K562 (cell line): Measurements from ENCODE around the gene APBA2. TPM values are rescaled to one million over a fixed set of nuclear protein-coding genes. Genes with fewer than 3 reads are reported as not detected.

Experiments
- EWSR1 ChIP-seq: fragments of 450-650 bp; IDR thresholded peaks from 2 replicates; pipeline ENCODE4 v1.6.1; 2018; ENCODE audit warnings: borderline replicate concordance, mild to moderate bottlenecking, low read depth, moderate library complexity; ENCODE audit not compliant: partially characterized antibody
- FOSL1 ChIP-seq: fragments of 200-800 bp; sonication (Bioruptor generic); conservative IDR thresholded peaks from 2 replicates; pipeline ENCODE4 v1.6.1; 2016; ENCODE audit warnings: missing genetic modification characterization, missing compliant biosample characterization
- HDAC1 ChIP-seq, 2 experiments: fragments of 450-650 bp; IDR thresholded peaks; 2 replicates each; pipeline ENCODE4 v1.6.1; 2016 to 2017; ENCODE audit warnings: inconsistent platforms in 1 of 2, mild to moderate bottlenecking in 1 of 2, moderate library complexity in 1 of 2
- MCM2 ChIP-seq: fragments of 450-650 bp; IDR thresholded peaks from 2 replicates; pipeline ENCODE4 v1.6.1; 2017; ENCODE audit warnings: low read depth, mild to moderate bottlenecking
- MYNN ChIP-seq, 2 experiments: sonication (generic); formaldehyde crosslinking in 1 of 2; IDR thresholded peaks; 2 replicates each; pipeline versions ENCODE4 v1.5.0 to v1.6.1; 2016 to 2020; ENCODE audit warnings: antibody characterized with exemption in 1 of 2, missing genetic modification reagents in 1 of 2
- NR2C2 ChIP-seq, 2 experiments: fragments of 200-800 bp in 1 of 2; sonication (Bioruptor generic) in 1 of 2; sonication (generic) in 1 of 2; formaldehyde crosslinking in 1 of 2; IDR thresholded peaks; 2 replicates each; pipeline versions ENCODE4 v1.6.1 to v1.8.0; 2016 to 2022; ENCODE audit warnings: mild to moderate bottlenecking in 1 of 2, missing compliant biosample characterization in 1 of 2, missing genetic modification characterization in 1 of 2, missing genetic modification reagents in 1 of 2
- PCBP2 ChIP-seq: fragments of 200-400 bp; formaldehyde crosslinking; IDR thresholded peaks from 2 replicates; pipeline ENCODE4 v1.6.1; 2018; ENCODE audit warnings: low read length, low read depth, mild to moderate bottlenecking, moderate library complexity; ENCODE audit not compliant: poor library complexity, severe bottlenecking
- POLR2AphosphoS5 ChIP-seq: IDR thresholded peaks from 2 replicates; pipeline ENCODE4 v1.6.1; 2011; ENCODE audit warnings: mild to moderate bottlenecking, low read depth, low read length, moderate library complexity; ENCODE audit not compliant: control insufficient read depth, insufficient read depth
- SMARCA4 ChIP-seq: fragments of 450-650 bp; IDR thresholded peaks from 2 replicates; pipeline ENCODE4 v1.6.1; 2016
- XRCC3 ChIP-seq: fragments of 450-650 bp; IDR thresholded peaks from 2 replicates; pipeline ENCODE4 v1.6.1; 2017; ENCODE audit warnings: mild to moderate bottlenecking, moderate library complexity
- XRCC4 ChIP-seq: IDR thresholded peaks from one replicate; pipeline ENCODE4 v1.6.1; 2011; ENCODE audit not compliant: insufficient read depth, insufficient read length; ENCODE audit errors: extremely low read depth
- ZFP1 ChIP-seq: fragments of 450-650 bp; formaldehyde crosslinking; IDR thresholded peaks from 2 replicates; pipeline ENCODE4 v1.4.0; 2020; ENCODE audit warnings: mild to moderate bottlenecking, mixed read lengths
- ZNF146 ChIP-seq: IDR thresholded peaks from one replicate; pipeline ENCODE4 v1.6.1; 2018; ENCODE audit warnings: missing compliant biosample characterization; ENCODE audit not compliant: unreplicated experiment
- ZNF311 ChIP-seq: fragments of 250-450 bp; sonication (Bioruptor Pico); IDR thresholded peaks from 2 replicates; pipeline ENCODE4 v1.4.0; 2020; ENCODE audit warnings: mild to moderate bottlenecking, moderate library complexity
- ZNF707 ChIP-seq: fragments of 250-450 bp; sonication (Bioruptor Pico); conservative IDR thresholded peaks from 2 replicates; pipeline ENCODE4 v1.8.0; 2022; ENCODE audit warnings: inconsistent platforms, mild to moderate bottlenecking, moderate library complexity
- ZNF766 ChIP-seq: fragments of 200-800 bp; sonication (Bioruptor generic); conservative IDR thresholded peaks from 2 replicates; pipeline ENCODE4 v1.6.1; 2016; ENCODE audit warnings: missing genetic modification characterization, missing compliant biosample characterization
- polyA plus RNA-seq, 8 experiments: library from polyadenylated mRNA; depleted of rRNA in 4 of 8; stranded (reverse) in 5 of 8; unstranded in 3 of 8; fragments of >200 nt; fragmentation: Nextera tagmentation in 2 of 8; fragmentation: Illumina TruSeq in 1 of 8; extraction: Ambion mirVana in 2 of 8; extraction: Trizol in 1 of 8; gene quantifications; 2 replicates each; pipeline versions ENCODE4 v1.2.1 to v1.2.3, GENCODE V29; 2011 to 2014; ENCODE audit warnings: inconsistent platforms in 1 of 8, missing spikeins in 1 of 8
- total RNA-seq, 7 experiments: library from RNA; depleted of rRNA in 6 of 7; stranded (reverse); fragments of >200 nt in 6 of 7; fragmentation: Illumina TruSeq in 2 of 7; extraction: Trizol in 2 of 7; gene quantifications; 2 replicates each; pipeline versions ENCODE4 v1.2.1 to v1.2.3, GENCODE V29; 2011 to 2021; ENCODE audit warnings: low replicate concordance in 1 of 7
- TF ChIP-seq, protein P1 (sequence below): fragments of 450-650 bp; formaldehyde crosslinking; conservative IDR thresholded peaks from 2 replicates; pipeline ENCODE4 v1.4.0; 2022; ENCODE audit warnings: mild to moderate bottlenecking, missing genetic modification characterization
- TF ChIP-seq, protein P2 (sequence below): fragments of 250-450 bp; sonication (Bioruptor Pico); IDR thresholded peaks from 2 replicates; pipeline ENCODE4 v1.5.0; 2020; ENCODE audit warnings: mild to moderate bottlenecking, borderline replicate concordance
- TF ChIP-seq, protein P3 (sequence below): sonication (generic); formaldehyde crosslinking; IDR thresholded peaks from 2 replicates; pipeline ENCODE4 v1.8.0; 2022; ENCODE audit warnings: missing genetic modification reagents, mild to moderate bottlenecking, borderline replicate concordance

Gene APBA2
- total and polyA plus RNA-seq, 9 of the 15 experiments (the other 6 are each of a cell fraction or from before 2014, with no cell fraction given) = 0.24 to 40.9 (median 25.2) TPM

- TF ChIP-seq, protein P1, sequence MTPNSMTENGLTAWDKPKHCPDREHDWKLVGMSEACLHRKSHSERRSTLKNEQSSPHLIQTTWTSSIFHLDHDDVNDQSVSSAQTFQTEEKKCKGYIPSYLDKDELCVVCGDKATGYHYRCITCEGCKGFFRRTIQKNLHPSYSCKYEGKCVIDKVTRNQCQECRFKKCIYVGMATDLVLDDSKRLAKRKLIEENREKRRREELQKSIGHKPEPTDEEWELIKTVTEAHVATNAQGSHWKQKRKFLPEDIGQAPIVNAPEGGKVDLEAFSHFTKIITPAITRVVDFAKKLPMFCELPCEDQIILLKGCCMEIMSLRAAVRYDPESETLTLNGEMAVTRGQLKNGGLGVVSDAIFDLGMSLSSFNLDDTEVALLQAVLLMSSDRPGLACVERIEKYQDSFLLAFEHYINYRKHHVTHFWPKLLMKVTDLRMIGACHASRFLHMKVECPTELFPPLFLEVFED (CRISPR knock-in tag) = 0 out of 2 replicates have a peak, but pooled peaks have one; percentile 52
- TF ChIP-seq PCBP2 = no peak
- TF ChIP-seq, protein P2, sequence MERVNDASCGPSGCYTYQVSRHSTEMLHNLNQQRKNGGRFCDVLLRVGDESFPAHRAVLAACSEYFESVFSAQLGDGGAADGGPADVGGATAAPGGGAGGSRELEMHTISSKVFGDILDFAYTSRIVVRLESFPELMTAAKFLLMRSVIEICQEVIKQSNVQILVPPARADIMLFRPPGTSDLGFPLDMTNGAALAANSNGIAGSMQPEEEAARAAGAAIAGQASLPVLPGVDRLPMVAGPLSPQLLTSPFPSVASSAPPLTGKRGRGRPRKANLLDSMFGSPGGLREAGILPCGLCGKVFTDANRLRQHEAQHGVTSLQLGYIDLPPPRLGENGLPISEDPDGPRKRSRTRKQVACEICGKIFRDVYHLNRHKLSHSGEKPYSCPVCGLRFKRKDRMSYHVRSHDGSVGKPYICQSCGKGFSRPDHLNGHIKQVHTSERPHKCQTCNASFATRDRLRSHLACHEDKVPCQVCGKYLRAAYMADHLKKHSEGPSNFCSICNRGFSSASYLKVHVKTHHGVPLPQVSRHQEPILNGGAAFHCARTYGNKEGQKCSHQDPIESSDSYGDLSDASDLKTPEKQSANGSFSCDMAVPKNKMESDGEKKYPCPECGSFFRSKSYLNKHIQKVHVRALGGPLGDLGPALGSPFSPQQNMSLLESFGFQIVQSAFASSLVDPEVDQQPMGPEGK (CRISPR knock-in tag) = no peak
- TF ChIP-seq NR2C2 (CRISPR knock-in tag; IDR thresholded peaks at IDR 0.05) = no peak
- TF ChIP-seq NR2C2 (tag; IDR thresholded peaks at IDR 0.05) = no peak
- TF ChIP-seq XRCC4 = no peak
- TF ChIP-seq ZFP1 (CRISPR knock-in tag) = no peak
- peak; percentile 99 for TF ChIP-seq SMARCA4
- TF ChIP-seq, protein P3, sequence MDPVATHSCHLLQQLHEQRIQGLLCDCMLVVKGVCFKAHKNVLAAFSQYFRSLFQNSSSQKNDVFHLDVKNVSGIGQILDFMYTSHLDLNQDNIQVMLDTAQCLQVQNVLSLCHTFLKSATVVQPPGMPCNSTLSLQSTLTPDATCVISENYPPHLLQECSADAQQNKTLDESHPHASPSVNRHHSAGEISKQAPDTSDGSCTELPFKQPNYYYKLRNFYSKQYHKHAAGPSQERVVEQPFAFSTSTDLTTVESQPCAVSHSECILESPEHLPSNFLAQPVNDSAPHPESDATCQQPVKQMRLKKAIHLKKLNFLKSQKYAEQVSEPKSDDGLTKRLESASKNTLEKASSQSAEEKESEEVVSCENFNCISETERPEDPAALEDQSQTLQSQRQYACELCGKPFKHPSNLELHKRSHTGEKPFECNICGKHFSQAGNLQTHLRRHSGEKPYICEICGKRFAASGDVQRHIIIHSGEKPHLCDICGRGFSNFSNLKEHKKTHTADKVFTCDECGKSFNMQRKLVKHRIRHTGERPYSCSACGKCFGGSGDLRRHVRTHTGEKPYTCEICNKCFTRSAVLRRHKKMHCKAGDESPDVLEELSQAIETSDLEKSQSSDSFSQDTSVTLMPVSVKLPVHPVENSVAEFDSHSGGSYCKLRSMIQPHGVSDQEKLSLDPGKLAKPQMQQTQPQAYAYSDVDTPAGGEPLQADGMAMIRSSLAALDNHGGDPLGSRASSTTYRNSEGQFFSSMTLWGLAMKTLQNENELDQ = no peak
- TF ChIP-seq EWSR1 = no peak
- TF ChIP-seq MYNN (IDR thresholded peaks at IDR 0.05) = peak; percentile 94
- no peak for TF ChIP-seq MYNN (CRISPR knock-in tag; IDR thresholded peaks at IDR 0.05)
- TF ChIP-seq ZNF707 (CRISPR knock-in tag) = no peak
- TF ChIP-seq MCM2 = no peak
- peak in 1 of 2 experiments; percentile 86; a peak in 2 of 4 replicates for TF ChIP-seq HDAC1 (IDR thresholded peaks at IDR 0.05)
- peak; percentile 75 for TF ChIP-seq ZNF311 (CRISPR knock-in tag)
- TF ChIP-seq POLR2AphosphoS5 = peak; percentile 98
- no peak for TF ChIP-seq ZNF146 (CRISPR knock-in tag)
- TF ChIP-seq XRCC3 = no peak
- TF ChIP-seq FOSL1 (tag) = peak; percentile 58
- TF ChIP-seq ZNF766 (CRISPR knock-in tag) = peak; percentile 83; the same call in 1 of the 2 replicates
These were observed 25.6 kb downstream of the APBA2 start (continued) for GRCh38 chr15:28911310-28911931.
